Thymus (tissue), 11 donors: Measurements from ENCODE around the gene CLCN7. TPM values are rescaled to one million over a fixed set of nuclear protein-coding genes. Genes with fewer than 3 reads are reported as not detected.

Experiments used
- DNase-seq, 9 donors: peaks; one replicate each; pipeline ENCODE4 v3.0.0-alpha.2; 2013; ENCODE audit warnings: low spot score in 9 of 9, low read depth in 6 of 9, missing footprints in 1 of 9
- H3K27ac ChIP-seq, 2 donors: one replicate each; pipeline ENCODE4 v1.5.1; 2013; ENCODE audit warnings: control low read depth in 1 of 2, low read depth in 1 of 2, low read length in 1 of 2, mild to moderate bottlenecking in 1 of 2, moderate library complexity in 1 of 2
- H3K27me3 ChIP-seq, 2 donors: one replicate each; pipeline ENCODE4 v1.5.1; 2013; ENCODE audit warnings: low read length in 1 of 2; ENCODE audit not compliant: control insufficient read depth in 2 of 2, insufficient read depth in 1 of 2
- H3K36me3 ChIP-seq, 2 donors: one replicate each; pipeline ENCODE4 v1.5.1; 2013; ENCODE audit warnings: low read length in 1 of 2, mild to moderate bottlenecking in 1 of 2, moderate library complexity in 1 of 2; ENCODE audit not compliant: control insufficient read depth in 2 of 2, insufficient read depth in 2 of 2
- H3K4me1 ChIP-seq, 2 donors: one replicate each; pipeline ENCODE4 v1.5.1; 2013; ENCODE audit warnings: low read length in 2 of 2; ENCODE audit not compliant: control insufficient read depth in 2 of 2, insufficient read depth in 2 of 2
- H3K4me3 ChIP-seq, 2 donors: one replicate each; pipeline ENCODE4 v1.5.1; 2013; ENCODE audit warnings: low read length in 2 of 2, control low read depth in 1 of 2, mild to moderate bottlenecking in 1 of 2
- H3K9me3 ChIP-seq, 2 donors: one replicate each; pipeline ENCODE4 v1.5.1; 2013; ENCODE audit warnings: low read length in 1 of 2, mild to moderate bottlenecking in 1 of 2; ENCODE audit not compliant: control insufficient read depth in 2 of 2, insufficient read depth in 1 of 2
- WGBS: extraction: QIAGEN DNeasy Blood & Tissue Kit; methylation state at CpG from one replicate; pipeline ENCODE4 v1.1.7; 2013; 5-methylcytosine and 5-hydroxymethylcytosine counted together
- polyA plus RNA-seq: library from polyadenylated mRNA; stranded (reverse); fragments of 200-250 nt; gene quantifications from one replicate; pipeline ENCODE4 v1.2.3, GENCODE V29; 2013
- total RNA-seq: library from RNA; stranded (reverse); fragments of 120-200 nt; gene quantifications from one replicate; pipeline ENCODE4 v1.2.4, GENCODE V29; 2013
- donor health status: healthy.

CLCN7 gene
- total and polyA plus RNA-seq, 2 donors, result 17.5 to 78.5 TPM

DNA sequence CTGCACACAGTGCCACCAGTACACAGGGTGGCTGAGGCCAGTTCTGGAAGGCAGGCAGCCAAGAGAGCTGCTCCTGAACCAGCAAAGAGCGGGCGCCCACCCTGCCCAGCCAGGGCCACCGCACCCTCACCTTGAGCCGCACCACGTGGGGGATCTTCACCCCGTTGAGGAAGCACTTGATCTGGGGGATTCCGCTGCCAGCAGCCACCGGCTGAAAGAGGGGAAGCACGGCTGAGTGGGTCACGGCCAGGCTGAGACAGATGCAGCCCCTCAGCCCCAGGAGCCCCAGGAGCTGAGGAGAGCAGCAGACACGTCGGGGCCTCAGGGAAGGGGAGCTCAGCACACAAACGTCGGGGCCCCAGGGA, 15.9 kb downstream of the CLCN7 start:
- H3K36me3 ChIP-seq, result peaks cover 51 to 72% of the 10 kb centered on the region in 2 donors
- H3K9me3 ChIP-seq, result no peaks in the 10 kb centered on the region
- H3K4me1 ChIP-seq, result no peaks in the 10 kb centered on the region
- no peak overlapping the region for H3K4me3 ChIP-seq
- WGBS, result 82% methylated on average over 14 of the region's 14 CpGs
- H3K27ac ChIP-seq, result no peak overlapping the region
- H3K27me3 ChIP-seq, result no peaks in the 10 kb centered on the region
- no peak for DNase-seq

DNA sequence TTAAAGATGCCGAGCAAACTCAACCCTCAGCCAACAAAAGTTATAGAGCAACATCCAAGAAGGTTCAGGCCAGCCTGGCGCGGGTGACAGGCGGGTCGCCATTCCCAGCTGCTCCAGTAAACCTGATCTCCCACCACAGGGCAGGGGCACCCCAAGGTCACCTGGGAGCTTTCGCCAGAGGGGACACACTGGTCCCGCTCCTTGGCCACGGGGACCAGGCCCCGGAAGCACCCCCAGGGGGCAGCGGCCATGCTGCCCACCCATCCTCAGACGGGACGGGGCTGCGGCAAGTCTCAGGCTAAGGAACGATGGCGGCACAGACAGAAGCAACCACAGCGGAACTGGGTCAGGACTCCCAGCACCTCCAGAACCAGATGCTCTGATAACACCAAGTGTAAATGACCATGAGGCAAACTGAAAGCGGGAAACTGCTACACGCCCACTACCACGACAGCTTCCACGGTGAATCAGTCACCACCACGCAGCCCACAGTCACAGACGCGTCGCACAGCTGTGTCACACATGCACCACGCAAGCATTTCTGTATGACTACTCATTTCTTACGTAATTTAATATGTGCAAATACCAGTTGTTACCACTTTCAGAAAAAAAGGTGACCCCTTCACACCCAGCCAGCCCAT, 16.4 kb downstream of the CLCN7 start:
- no peak overlapping the region for H3K27ac ChIP-seq
- H3K4me3 ChIP-seq, result no peak overlapping the region
- peaks cover 53 to 76% of the 10 kb centered on the region in 2 donors for H3K36me3 ChIP-seq
- no peak for DNase-seq
- no peaks in the 10 kb centered on the region for H3K4me1 ChIP-seq
- H3K27me3 ChIP-seq, result no peaks in the 10 kb centered on the region
- H3K9me3 ChIP-seq, result no peaks in the 10 kb centered on the region
- WGBS, result 95% methylated on average over 26 of the region's 26 CpGs

DNA sequence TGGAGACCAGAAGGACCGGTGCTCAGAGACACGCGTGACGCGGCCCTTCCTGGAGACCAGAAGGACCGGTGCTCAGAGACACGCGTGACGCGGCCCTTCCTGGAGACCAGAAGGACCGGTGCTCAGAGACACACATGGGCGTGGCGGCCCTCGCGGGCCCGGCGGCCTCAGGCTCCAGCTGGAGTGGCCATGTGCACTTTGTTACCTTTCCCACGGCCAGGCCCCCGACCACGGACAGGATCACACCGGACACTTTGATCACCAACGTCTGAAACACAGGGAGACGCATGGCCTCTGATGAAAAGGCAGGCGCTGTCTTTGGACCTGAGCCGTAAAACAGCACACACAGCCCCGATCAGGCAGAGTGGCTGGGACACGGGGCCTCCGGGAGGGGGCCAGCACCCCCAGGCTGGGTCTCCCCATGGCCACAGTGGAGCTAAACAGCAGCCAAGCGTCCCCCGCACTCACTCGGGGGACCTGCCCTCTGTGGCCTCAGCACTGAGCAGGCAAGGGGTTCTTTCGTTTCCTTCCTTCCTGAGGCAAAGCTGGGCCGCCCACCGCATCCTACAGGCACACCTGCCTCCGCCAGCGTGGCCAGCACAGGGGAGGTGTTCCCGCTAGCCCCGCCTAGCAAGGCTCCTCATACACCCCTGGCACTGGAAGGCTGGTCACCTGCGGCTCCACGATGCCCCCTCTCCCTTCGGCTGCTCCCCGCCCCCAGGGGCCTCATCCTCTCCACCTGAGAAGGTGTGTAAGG, 17.2 kb downstream of the CLCN7 start:
- Histone ChIP-seq H3K27me3 (no peaks in the 10 kb centered on the region), H3K27ac (no peak overlapping the region), H3K4me1 (no peaks in the 10 kb centered on the region), H3K4me3 (no peak overlapping the region), H3K9me3 (no peaks in the 10 kb centered on the region), H3K36me3 (peaks cover 56 to 81% of the 10 kb centered on the region in 2 donors)
- WGBS, result 86% methylated on average over 42 of the region's 42 CpGs
- no peak for DNase-seq

DNA sequence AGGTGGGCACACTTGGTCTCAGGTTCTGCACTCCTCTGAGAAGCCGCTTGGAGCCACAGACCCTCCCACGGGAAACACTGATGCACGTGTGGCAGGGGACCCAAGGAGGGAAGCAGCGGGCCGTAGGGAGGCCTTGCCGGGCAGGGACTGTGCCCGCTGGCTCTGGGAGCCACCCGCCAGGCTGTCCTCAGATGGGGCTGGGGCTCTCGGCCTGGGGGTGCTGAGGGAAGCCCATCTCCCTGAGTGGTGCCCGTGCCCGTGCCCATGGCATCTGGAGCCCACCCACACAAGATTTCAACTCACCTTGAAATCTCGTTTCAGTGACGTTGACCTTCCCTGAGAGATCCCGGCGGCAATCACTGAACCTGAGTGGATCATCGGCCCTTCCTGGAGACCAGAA, 17.9 kb downstream of the CLCN7 start:
- H3K9me3 ChIP-seq, result no peaks in the 10 kb centered on the region
- WGBS, result 98% methylated on average over 16 of the region's 16 CpGs
- no peaks in the 10 kb centered on the region for H3K27me3 ChIP-seq
- peaks cover 56 to 88% of the 10 kb centered on the region in 2 donors for H3K36me3 ChIP-seq
- DNase-seq, result no peak
- no peaks in the 10 kb centered on the region for H3K4me1 ChIP-seq
- H3K4me3 ChIP-seq, result no peak overlapping the region
- H3K27ac ChIP-seq, result no peak overlapping the region

DNA sequence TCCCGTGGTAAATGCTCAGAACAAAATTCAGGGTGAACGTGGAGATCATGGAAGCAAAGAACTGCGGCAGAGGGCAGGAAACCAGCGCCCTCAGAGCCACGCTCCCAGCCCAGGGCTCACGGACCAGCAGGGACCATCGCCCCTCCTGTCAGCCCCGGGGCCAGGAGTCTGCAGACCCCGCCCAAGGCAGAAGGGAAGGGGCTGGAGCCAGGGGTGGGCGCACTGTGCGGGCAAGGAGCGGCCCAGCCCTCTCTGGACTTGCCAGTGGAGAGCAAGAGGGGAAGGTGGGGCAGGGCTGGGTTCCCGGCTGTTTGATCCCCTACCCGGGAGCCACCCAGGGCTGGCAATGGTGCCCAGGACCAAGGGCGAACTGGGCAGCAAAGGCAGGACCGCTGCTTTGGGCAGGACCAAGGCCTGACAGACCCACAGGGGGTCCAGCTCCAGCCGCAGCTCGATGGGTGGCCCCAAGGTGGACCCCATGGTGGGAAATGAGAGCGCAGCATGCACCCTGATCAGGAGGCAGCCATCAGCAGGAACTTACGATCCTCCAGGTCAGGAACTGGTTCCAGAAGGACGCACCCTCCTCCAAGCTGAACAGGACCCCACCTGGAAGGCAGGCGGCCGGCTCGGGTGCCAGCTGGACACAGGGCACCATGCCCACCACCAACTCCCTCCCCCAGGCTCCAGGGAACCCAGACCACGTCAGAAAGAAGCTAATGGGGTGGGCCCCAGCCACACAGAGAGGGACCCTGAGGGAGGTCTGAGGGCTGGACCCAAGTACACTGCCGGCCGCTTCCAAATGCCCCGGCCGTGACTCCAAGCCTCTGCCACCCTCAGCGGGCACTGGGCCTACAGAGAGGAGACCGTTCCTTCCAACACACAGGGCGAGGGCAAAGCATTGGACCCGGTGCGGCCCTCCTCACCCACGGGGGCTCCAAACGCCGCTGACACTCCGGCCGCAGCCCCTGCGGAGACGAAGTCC, 19.3 kb downstream of the CLCN7 start:
- no peaks in the 10 kb centered on the region for H3K4me1 ChIP-seq
- H3K27me3 ChIP-seq, result no peaks in the 10 kb centered on the region
- no peaks in the 10 kb centered on the region for H3K9me3 ChIP-seq
- no peak for DNase-seq
- 94% methylated on average over 41 of the region's 41 CpGs for WGBS
- H3K36me3 ChIP-seq, result peaks cover 54 to 84% of the 10 kb centered on the region in 2 donors
- no peak overlapping the region for H3K27ac ChIP-seq
- no peak overlapping the region for H3K4me3 ChIP-seq

DNA sequence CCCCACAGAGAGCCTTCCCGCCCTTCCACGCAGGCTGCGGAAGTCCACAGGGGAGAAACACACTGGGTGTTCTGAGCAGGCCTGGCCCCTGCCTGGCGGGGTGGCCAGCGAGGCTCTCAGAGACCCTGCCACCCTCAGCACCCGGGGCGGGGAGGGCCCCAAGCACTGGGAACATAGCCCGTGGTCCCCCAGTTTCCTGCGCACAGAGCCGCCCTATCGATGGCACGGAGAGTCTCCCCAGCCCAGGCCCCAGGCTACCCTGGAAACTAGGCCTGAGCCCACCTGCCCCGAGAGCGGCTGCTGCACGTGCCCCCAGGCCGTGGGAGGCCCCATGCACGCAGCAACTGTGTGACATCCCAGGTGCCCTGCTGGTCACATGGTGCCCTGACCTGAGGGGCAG, 20.3 kb downstream of the CLCN7 start:
- no peak for DNase-seq
- 93% methylated on average over 17 of the region's 17 CpGs for WGBS
- no peaks in the 10 kb centered on the region for H3K27me3 ChIP-seq

DNA sequence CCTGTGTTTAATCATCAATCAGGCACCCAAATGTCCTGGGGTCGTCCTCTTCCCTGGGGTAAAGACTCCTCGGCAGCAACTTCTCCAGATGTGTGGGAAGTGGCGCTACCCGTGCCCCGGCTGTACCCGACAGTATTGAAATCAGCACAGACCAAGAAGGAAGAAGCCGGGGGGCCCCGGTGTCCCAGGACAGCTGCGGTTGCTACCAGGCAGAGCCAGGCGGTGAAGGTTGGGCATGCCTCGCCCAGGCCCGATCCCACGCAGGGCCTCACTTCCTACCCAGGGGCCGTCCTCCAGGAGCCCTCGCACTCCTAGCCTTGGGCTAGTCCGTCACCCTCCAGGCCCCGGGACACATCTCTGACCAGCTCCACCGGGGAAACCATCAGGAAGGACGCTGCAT, 21.5 kb downstream of the CLCN7 start:
- Histone ChIP-seq H3K36me3 (peaks cover 55 to 89% of the 10 kb centered on the region in 2 donors), H3K4me3 (no peak overlapping the region), H3K9me3 (no peaks in the 10 kb centered on the region), H3K27ac (no peak overlapping the region), H3K4me1 (no peaks in the 10 kb centered on the region), H3K27me3 (no peaks in the 10 kb centered on the region)
- whole genome bisulfite sequencing, result 99% methylated on average over 19 of the region's 19 CpGs
- no peak for DNase-seq

More for the DNA sequence above, 20.3 kb downstream of the CLCN7 start:
- H3K9me3 ChIP-seq, result no peaks in the 10 kb centered on the region
- H3K4me1 ChIP-seq, result no peaks in the 10 kb centered on the region
- H3K36me3 ChIP-seq, result peaks cover 56 to 85% of the 10 kb centered on the region in 2 donors
- H3K27ac ChIP-seq, result no peak overlapping the region
- H3K4me3 ChIP-seq, result no peak overlapping the region

DNA sequence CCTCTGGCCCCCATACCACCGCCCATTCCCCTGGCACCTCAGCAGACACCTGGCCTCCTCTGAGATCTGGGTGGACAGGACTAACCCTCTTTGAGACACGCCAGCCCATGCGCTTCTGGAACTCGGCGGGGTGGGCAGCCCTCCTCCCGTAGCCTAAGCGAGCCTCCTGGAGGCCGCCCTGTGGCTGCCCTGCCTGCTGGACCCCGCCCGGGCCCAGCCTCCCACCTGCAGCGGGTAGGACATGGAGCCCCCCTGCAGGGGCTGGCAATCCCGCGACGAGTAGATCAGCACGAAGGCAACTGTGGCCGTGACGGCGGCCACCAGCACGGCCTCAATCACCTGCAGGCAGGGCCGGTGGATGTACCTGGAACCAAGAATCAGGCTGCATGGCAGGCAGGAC, 22.3 kb downstream of the CLCN7 start:
- 97% methylated on average over 20 of the region's 20 CpGs for WGBS
- H3K36me3 ChIP-seq, result peaks cover 53 to 90% of the 10 kb centered on the region in 2 donors
- no peak overlapping the region for H3K4me3 ChIP-seq
- no peaks in the 10 kb centered on the region for H3K27me3 ChIP-seq
- DNase-seq, result no peak
- H3K9me3 ChIP-seq, result no peaks in the 10 kb centered on the region
- no peak overlapping the region for H3K27ac ChIP-seq
- H3K4me1 ChIP-seq, result no peaks in the 10 kb centered on the region
